ENCODE measurements around the gene MOCS2. TPM values are rescaled to one million over a fixed set of nuclear protein-coding genes. Genes with fewer than 3 reads are reported as not detected.

MOCS2 gene
- total RNA-seq, 2 donors from 2014 or later, result 27.8 to 31.6 TPM

GRCh38 chr5:53109056-53109442 lies 508 bp downstream of the MOCS2 start:
- intact Hi-C loops (cut with DNase I), result no loop called here

GRCh38 chr5:53105611-53106300 lies 3.8 kb downstream of the MOCS2 start:
- H3K27me3 ChIP-seq, result no peaks in the 10 kb centered on the region
- intact Hi-C loops (cut with DNase I), result no loop called here
- H3K27ac ChIP-seq, result no peak overlapping the region
- H3K4me1 ChIP-seq, result peaks cover 7% of the 10 kb centered on the region
- H3K4me3 ChIP-seq, result no peak overlapping the region
- H3K9me3 ChIP-seq, result no peaks in the 10 kb centered on the region
- H3K36me3 ChIP-seq, result no peaks in the 10 kb centered on the region
- TF ChIP-seq CTCF (IDR thresholded peaks at IDR 0.05), result no peak
- H3K9ac ChIP-seq (ENCODE audit: low read depth in 2 of 2, low read length in 2 of 2), result no peak overlapping the region
- no peak for DNase-seq

More at GRCh38 chr5:53109056-53109442, 508 bp downstream of the MOCS2 start:
- Histone ChIP-seq H3K27me3 (no peaks in the 10 kb centered on the region), H3K27ac (peak overlapping the region; percentile 63), H3K4me3 (peak overlapping the region; percentile 46), H3K36me3 (no peaks in the 10 kb centered on the region), H3K4me1 (peaks cover 9% of the 10 kb centered on the region), H3K9me3 (no peaks in the 10 kb centered on the region), H3K9ac (ENCODE audit: low read depth in 2 of 2, low read length in 2 of 2) (peak overlapping the region; percentile 40 to 96)
- TF ChIP-seq CTCF (IDR thresholded peaks at IDR 0.05), result no peak
- peak; percentile 44 for DNase-seq

- H3K27ac ChIP-seq, result no peak overlapping the region
- no peak overlapping the region for H3K4me3 ChIP-seq
- H3K27me3 ChIP-seq, result no peaks in the 10 kb centered on the region
- no peak for TF ChIP-seq CTCF (IDR thresholded peaks at IDR 0.05)
- H3K9ac ChIP-seq (ENCODE audit: low read depth in 2 of 2, low read length in 2 of 2), result no peak overlapping the region
- no peak for DNase-seq
- intact Hi-C loops (cut with DNase I), result no loop called here
- H3K9me3 ChIP-seq, result no peaks in the 10 kb centered on the region
- H3K4me1 ChIP-seq, result no peaks in the 10 kb centered on the region
- H3K36me3 ChIP-seq, result no peaks in the 10 kb centered on the region
These were observed 9.0 kb downstream of the MOCS2 start for GRCh38 chr5:53100606-53101005.

GRCh38 chr5:53099546-53099945 lies 10.0 kb downstream of the MOCS2 start:
- no peaks in the 10 kb centered on the region for H3K27me3 ChIP-seq
- DNase-seq, result no peak
- no peak overlapping the region for H3K9ac ChIP-seq (ENCODE audit: low read depth in 2 of 2, low read length in 2 of 2)
- no peaks in the 10 kb centered on the region for H3K36me3 ChIP-seq
- H3K4me3 ChIP-seq, result no peak overlapping the region
- H3K4me1 ChIP-seq, result no peaks in the 10 kb centered on the region
- no peak overlapping the region for H3K27ac ChIP-seq
- TF ChIP-seq CTCF (IDR thresholded peaks at IDR 0.05), result no peak
- intact Hi-C loops (cut with DNase I), result loop anchor here (10.0 kb wide), 1 partner anchor 315 kb away; the partner anchor contains the start of genes ITGA1 and PELO
- no peaks in the 10 kb centered on the region for H3K9me3 ChIP-seq

GRCh38 chr5:53095931-53096525 lies 13.5 kb downstream of the MOCS2 start:
- H3K9me3 ChIP-seq, result no peaks in the 10 kb centered on the region
- H3K27ac ChIP-seq, result no peak overlapping the region
- peak; percentile 83 for TF ChIP-seq CTCF (IDR thresholded peaks at IDR 0.05)
- DNase-seq, result peak; percentile 74
- H3K27me3 ChIP-seq, result no peaks in the 10 kb centered on the region
- no peak overlapping the region for H3K4me3 ChIP-seq
- no peaks in the 10 kb centered on the region for H3K4me1 ChIP-seq
- intact Hi-C loops (cut with DNase I), result loop anchor here (2.0 to 10.0 kb wide), 2 partner anchors 145 to 311 kb away; partner anchors contain the start of genes ITGA1 and PELO
- H3K36me3 ChIP-seq, result no peaks in the 10 kb centered on the region
- H3K9ac ChIP-seq (ENCODE audit: low read depth in 2 of 2, low read length in 2 of 2), result no peak overlapping the region

All from colonic mucosa (tissue), 4 donors.